Measurements from ENCODE around the gene CCDC87. TPM values are rescaled to one million over a fixed set of nuclear protein-coding genes. Genes with fewer than 3 reads are reported as not detected.

CCDC87 gene
- total RNA-seq, 2 donors from 2014 or later = 0.82 to 3.8 TPM

DNA sequence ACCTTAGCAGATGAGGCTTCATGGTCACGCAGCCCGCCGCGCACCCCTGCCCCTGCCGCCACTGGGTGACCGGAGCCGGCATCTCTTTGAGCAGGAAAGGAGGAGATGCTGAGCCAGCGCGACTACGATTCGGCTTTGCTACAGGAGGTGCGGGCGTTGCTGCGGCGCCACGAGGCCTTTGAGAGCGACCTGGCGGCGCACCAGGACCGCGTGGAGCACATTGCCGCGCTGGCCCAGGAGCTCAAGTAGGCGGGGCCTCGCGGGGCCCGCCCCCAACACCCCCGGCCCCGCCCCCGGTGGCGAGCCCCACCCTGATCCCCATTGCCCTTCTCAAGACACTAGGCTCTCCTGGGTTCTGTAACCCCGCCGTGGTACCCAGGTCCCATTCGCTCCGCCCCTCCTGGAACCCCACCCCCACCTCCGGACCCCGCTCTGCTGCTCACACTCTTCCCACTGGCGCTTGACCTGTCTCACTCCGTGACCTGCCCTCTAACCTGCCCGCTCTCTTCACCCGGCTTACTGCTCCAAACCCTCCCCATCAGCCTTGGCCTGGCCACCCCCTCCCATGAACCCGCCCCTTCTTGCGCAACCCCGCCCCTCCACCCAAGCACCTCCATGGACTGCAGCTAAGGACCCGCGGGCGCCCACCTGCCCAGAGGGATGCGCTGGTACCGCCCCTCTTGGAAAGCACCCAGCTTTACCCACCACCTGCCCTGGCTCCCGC is 33.6 kb downstream of the CCDC87 start:
- no peak for DNase-seq (ENCODE audit: low spot score)
- H3K4me3 ChIP-seq = no peak overlapping the region

DNA sequence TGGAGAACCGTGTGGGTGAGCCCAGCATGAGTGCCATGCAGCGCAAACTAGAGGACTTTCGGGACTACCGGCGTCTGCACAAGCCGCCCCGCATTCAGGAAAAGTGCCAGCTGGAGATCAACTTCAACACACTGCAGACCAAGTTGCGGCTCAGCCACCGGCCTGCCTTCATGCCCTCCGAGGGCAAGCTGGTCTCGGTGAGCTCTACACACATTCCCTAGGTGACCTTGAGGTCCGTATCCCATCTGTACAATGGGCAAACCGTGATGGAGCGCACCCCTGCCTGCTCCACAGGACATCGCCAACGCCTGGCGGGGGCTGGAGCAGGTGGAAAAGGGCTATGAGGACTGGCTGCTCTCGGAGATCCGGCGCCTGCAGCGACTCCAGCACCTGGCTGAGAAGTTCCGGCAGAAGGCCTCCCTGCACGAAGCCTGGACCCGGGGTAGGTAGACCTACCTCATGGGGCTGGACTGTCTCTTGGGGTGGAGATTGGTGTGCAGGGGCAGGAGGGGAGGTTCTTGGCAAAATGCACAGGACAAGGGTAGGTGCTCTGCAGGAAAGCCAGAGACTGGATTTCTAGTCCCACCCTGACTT is 35.0 kb downstream of the CCDC87 start:
- Histone ChIP-seq H3K9me3 (no peaks in the 10 kb centered on the region), H3K4me3 (no peak overlapping the region), H3K4me1 (replicated peaks) (no peaks in the 10 kb centered on the region), H3K27me3 (replicated peaks; ENCODE audit: insufficient read depth) (no peaks in the 10 kb centered on the region), H3K27ac (no peak overlapping the region), H3K36me3 (no peaks in the 10 kb centered on the region)
- intact Hi-C loops (cut with DNase I) = no loop called here
- TF ChIP-seq POLR2A (IDR thresholded peaks at IDR 0.05) = no peak
- TF ChIP-seq, protein P1, sequence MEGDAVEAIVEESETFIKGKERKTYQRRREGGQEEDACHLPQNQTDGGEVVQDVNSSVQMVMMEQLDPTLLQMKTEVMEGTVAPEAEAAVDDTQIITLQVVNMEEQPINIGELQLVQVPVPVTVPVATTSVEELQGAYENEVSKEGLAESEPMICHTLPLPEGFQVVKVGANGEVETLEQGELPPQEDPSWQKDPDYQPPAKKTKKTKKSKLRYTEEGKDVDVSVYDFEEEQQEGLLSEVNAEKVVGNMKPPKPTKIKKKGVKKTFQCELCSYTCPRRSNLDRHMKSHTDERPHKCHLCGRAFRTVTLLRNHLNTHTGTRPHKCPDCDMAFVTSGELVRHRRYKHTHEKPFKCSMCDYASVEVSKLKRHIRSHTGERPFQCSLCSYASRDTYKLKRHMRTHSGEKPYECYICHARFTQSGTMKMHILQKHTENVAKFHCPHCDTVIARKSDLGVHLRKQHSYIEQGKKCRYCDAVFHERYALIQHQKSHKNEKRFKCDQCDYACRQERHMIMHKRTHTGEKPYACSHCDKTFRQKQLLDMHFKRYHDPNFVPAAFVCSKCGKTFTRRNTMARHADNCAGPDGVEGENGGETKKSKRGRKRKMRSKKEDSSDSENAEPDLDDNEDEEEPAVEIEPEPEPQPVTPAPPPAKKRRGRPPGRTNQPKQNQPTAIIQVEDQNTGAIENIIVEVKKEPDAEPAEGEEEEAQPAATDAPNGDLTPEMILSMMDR (IDR thresholded peaks at IDR 0.05) = no peak
- no peak for TF ChIP-seq POLR2AphosphoS5 (IDR thresholded peaks at IDR 0.05)
- no peak for DNase-seq (ENCODE audit: low spot score)
- 94% methylated on average over 20 of the region's 24 CpGs for WGBS

More for the DNA sequence above, 33.6 kb downstream of the CCDC87 start:
- Histone ChIP-seq H3K9me3 (no peaks in the 10 kb centered on the region), H3K27me3 (replicated peaks; ENCODE audit: insufficient read depth) (no peaks in the 10 kb centered on the region), H3K36me3 (no peaks in the 10 kb centered on the region), H3K4me1 (replicated peaks) (no peaks in the 10 kb centered on the region), H3K27ac (no peak overlapping the region)
- 9% methylated on average over 49 of the region's 50 CpGs for WGBS
- TF ChIP-seq POLR2A (IDR thresholded peaks at IDR 0.05) = no peak
- no peak for TF ChIP-seq POLR2AphosphoS5 (IDR thresholded peaks at IDR 0.05)
- TF ChIP-seq, protein P1 (IDR thresholded peaks at IDR 0.05) = no peak
- intact Hi-C loops (cut with DNase I) = no loop called here

DNA sequence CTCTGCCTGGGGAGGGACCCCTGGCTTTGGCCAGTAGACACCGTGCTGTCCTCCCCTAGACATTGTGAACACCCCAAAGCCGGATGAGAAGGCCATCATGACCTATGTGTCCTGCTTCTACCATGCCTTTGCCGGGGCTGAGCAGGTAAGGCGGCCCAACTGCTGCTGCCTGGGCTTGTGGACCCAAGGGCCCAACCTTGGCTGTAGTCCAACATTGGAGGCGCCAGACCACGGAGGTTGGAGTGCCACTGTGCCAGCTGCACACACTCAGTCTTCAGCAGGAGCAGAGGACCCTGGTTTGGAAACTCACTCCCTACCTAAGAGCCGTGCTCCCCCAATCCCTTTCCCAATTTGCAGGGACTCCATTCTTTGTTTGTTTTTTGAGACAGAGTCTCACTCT is 36.8 kb downstream of the CCDC87 start:
- DNase-seq (ENCODE audit: low spot score) = no peak
- Histone ChIP-seq H3K4me3 (no peak overlapping the region), H3K36me3 (no peaks in the 10 kb centered on the region), H3K27ac (no peak overlapping the region), H3K27me3 (replicated peaks; ENCODE audit: insufficient read depth) (no peaks in the 10 kb centered on the region), H3K4me1 (replicated peaks) (no peaks in the 10 kb centered on the region), H3K9me3 (no peaks in the 10 kb centered on the region)
- 82% methylated on average over 7 of the region's 7 CpGs for WGBS
- intact Hi-C loops (cut with DNase I) = no loop called here
- no peak for TF ChIP-seq POLR2A (IDR thresholded peaks at IDR 0.05)
- TF ChIP-seq POLR2AphosphoS5 (IDR thresholded peaks at IDR 0.05) = no peak
- TF ChIP-seq, protein P1 (IDR thresholded peaks at IDR 0.05) = no peak

DNA sequence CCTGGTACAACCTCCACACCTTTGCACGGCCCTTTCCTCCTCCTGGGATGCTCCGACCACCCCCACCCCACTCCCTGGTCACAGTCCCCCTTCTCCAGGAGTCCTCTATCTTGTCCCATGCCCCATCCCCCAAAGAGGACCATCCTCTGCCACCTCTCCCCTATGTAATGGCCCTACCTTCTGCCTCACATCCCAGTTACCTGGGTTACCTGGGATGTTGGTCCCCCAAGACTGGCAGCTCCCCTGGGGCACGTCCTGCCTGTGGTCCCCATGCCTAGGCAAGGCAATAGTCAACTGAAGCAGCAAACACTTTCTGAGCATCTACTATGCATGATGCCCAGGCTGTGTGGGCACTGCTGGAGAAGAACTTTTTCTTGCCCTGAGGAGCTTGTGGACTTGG is 37.4 kb downstream of the CCDC87 start:
- Histone ChIP-seq H3K27me3 (replicated peaks; ENCODE audit: insufficient read depth) (no peaks in the 10 kb centered on the region), H3K4me3 (no peak overlapping the region), H3K4me1 (replicated peaks) (no peaks in the 10 kb centered on the region), H3K27ac (no peak overlapping the region), H3K36me3 (no peaks in the 10 kb centered on the region), H3K9me3 (no peaks in the 10 kb centered on the region)
- no peak for DNase-seq (ENCODE audit: low spot score)
- 70% methylated on average over 3 of the region's 3 CpGs for WGBS
- intact Hi-C loops (cut with DNase I) = no loop called here
- TF ChIP-seq POLR2A (IDR thresholded peaks at IDR 0.05) = no peak
- TF ChIP-seq, protein P1 (IDR thresholded peaks at IDR 0.05) = no peak
- TF ChIP-seq POLR2AphosphoS5 (IDR thresholded peaks at IDR 0.05) = no peak

DNA sequence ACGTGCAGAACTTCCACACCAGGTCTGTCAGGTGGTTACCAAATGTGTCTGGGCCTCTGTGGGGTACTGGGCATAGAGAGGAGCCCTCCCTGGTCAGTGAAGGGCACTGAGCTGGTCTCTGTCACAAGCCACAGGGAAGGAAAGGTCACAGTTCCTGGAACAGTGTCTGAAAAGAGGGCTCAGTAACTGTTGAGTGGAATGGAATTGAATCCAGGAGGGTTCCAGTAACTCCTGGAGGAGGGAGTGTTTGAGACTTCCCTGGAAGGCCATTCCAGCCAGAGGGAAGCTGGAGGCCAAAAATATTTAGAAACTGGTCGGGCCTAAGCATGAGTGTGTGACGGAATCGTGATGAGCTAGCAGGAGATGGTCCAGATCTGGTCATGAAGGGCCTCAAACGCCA is 38.3 kb downstream of the CCDC87 start:
- TF ChIP-seq, protein P1 (IDR thresholded peaks at IDR 0.05) = no peak
- TF ChIP-seq POLR2AphosphoS5 (IDR thresholded peaks at IDR 0.05) = no peak
- TF ChIP-seq POLR2A (IDR thresholded peaks at IDR 0.05) = no peak
- no peaks in the 10 kb centered on the region for H3K36me3 ChIP-seq
- intact Hi-C loops (cut with DNase I) = no loop called here
- WGBS = 75% methylated on average over 5 of the region's 5 CpGs
- H3K27ac ChIP-seq = no peak overlapping the region
- DNase-seq (ENCODE audit: low spot score) = no peak
- no peak overlapping the region for H3K4me3 ChIP-seq
- no peaks in the 10 kb centered on the region for H3K27me3 ChIP-seq (replicated peaks; ENCODE audit: insufficient read depth)
- no peaks in the 10 kb centered on the region for H3K9me3 ChIP-seq
- H3K4me1 ChIP-seq (replicated peaks) = no peaks in the 10 kb centered on the region
